Measurements from ENCODE around the gene KISS1R.
"Not testable (repeated sequence)": the region's sequence is repeated elsewhere in the genome, so short reads cannot be mapped to it uniquely, and the experiment has no call there.

The KISS1R gene

GRCh38 chr19:876780-877314 is 40.3 kb upstream of the KISS1R start:
- no peak overlapping the region for H3K4me3 ChIP-seq (ENCODE audit: low read depth, low read length)
- TF ChIP-seq, protein P1, sequence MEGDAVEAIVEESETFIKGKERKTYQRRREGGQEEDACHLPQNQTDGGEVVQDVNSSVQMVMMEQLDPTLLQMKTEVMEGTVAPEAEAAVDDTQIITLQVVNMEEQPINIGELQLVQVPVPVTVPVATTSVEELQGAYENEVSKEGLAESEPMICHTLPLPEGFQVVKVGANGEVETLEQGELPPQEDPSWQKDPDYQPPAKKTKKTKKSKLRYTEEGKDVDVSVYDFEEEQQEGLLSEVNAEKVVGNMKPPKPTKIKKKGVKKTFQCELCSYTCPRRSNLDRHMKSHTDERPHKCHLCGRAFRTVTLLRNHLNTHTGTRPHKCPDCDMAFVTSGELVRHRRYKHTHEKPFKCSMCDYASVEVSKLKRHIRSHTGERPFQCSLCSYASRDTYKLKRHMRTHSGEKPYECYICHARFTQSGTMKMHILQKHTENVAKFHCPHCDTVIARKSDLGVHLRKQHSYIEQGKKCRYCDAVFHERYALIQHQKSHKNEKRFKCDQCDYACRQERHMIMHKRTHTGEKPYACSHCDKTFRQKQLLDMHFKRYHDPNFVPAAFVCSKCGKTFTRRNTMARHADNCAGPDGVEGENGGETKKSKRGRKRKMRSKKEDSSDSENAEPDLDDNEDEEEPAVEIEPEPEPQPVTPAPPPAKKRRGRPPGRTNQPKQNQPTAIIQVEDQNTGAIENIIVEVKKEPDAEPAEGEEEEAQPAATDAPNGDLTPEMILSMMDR (IDR thresholded peaks at IDR 0.05; ENCODE audit: low read depth, low read length): no peak

- not testable (repeated sequence) for H3K4me3 ChIP-seq (ENCODE audit: low read depth, low read length)
These were observed 39.0 kb upstream of the KISS1R start for GRCh38 chr19:877992-878660.

- not testable (repeated sequence) for H3K4me3 ChIP-seq (ENCODE audit: low read depth, low read length)
These were observed 38.2 kb upstream of the KISS1R start for GRCh38 chr19:878751-879561.

GRCh38 chr19:879711-880438 is 37.3 kb upstream of the KISS1R start:
- TF ChIP-seq, protein P1 (IDR thresholded peaks at IDR 0.05; ENCODE audit: low read depth, low read length): no peak
- H3K4me3 ChIP-seq (ENCODE audit: low read depth, low read length): no peak overlapping the region

DNA sequence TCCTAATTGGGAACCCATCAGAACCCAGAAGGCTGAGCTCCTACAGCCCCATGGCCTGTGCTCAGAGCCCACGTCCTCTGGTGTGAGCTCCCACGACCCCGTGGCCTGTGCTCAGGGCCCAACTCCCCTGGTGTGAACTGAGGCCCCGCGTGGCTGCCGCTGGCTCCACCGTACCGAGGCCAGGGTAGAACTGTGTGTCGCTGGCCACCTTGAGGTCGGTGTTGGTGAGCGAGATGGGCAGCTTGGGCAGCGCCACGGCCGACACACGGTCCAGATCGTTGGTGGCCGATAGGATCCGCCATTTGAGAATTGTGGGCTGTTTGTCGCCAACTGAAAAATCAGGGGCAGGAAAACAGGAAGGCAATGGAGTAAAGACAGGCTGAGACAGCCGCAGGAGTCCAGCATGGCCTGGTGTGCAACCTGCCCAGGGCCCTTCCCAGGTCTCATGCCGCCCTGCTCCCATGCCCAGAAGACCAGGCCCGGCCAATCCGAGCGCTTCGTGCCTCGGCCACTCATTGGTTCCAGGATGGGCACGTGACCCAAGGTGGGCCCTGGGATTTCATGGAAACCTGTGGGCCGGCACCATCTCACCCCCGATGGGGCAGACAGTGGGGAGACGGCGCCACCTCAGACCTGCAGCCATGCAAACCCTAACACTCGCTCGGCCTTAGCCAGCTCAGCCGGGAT is 35.6 kb upstream of the KISS1R start:
- no peak overlapping the region for H3K4me3 ChIP-seq (ENCODE audit: low read depth, low read length)
- TF ChIP-seq, protein P1 (IDR thresholded peaks at IDR 0.05; ENCODE audit: low read depth, low read length): no peak

DNA sequence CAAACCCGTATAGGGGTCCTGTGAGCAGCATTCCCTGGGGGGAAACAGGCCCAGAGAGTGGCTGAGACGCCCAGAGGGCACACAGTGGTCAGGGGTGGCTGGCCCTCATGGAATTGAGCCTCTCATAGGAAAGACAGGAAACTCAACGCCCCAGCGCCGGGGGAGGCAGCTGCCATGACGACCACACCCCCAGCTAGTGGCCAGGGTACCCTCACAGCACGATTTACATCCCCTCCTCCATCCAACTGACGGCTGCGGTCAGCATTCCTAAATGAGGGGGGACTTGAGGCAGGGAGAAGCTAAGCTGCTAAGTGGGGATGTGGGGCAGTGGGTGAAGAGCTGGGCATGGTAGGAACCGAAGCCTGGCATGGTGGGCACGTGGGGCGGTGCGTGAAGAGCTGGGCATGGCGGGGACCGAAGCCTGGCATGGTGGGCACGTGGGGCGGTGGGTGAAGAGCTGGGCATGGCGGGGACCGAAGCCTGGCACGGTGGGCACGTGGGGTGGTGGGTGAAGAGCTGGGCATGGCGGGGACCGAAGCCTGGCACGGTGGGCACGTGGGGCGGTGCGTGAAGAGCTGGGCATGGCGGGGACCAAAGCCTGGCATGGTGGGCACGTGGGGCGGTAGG is 34.1 kb upstream of the KISS1R start:
- TF ChIP-seq, protein P1 (IDR thresholded peaks at IDR 0.05; ENCODE audit: low read depth, low read length): no peak
- H3K4me3 ChIP-seq (ENCODE audit: low read depth, low read length): no peak overlapping the region

DNA sequence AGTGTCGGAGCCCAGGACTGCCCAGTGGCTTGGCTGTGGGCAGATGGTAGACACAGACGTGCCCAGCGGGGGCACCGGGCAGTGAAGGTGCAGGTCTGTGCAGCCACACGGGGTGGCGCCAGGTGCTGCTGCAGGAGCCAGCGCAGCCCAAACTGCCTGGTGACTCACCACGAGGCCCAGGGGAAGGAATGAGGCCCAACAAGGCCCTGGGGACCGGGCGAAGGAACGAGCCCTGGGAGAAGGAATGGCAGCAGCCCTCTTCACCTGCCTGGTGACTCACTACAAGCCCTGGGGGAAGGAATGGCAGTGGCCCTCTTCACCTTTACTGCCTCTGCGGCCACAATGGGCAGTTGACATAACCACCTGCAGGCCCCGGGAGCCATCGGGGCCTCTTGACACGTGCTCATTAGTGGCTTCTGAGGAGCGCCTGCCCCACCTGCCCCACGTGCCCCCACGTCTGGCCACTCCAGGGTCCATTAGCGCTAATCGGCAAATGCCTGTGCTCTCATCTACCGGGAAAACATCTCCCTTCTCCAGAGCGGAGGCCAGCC is 33.4 kb upstream of the KISS1R start:
- H3K4me3 ChIP-seq (ENCODE audit: low read depth, low read length): no peak overlapping the region
- TF ChIP-seq, protein P1 (IDR thresholded peaks at IDR 0.05; ENCODE audit: low read depth, low read length): no peak
